ENCODE results near the gene LRP5.

- TF ChIP-seq POLR2A (IDR thresholded peaks at IDR 0.05) = no peak
- no peak for TF ChIP-seq CTCF (IDR thresholded peaks at IDR 0.05)
Observed at GRCh38 chr11:68358416-68358815, 46.0 kb downstream of the LRP5 start.
